C4-2B (cell line): ENCODE results near the gene LNPK.

Source experiments
- CTCF ChIP-seq: fragments of 450-650 bp; conservative IDR thresholded peaks from 2 replicates; pipeline ENCODE4 v1.5.1; 2017; ENCODE audit warnings: mild to moderate bottlenecking
- ZFX ChIP-seq: fragments of 450-650 bp; IDR thresholded peaks from 2 replicates; pipeline ENCODE4 v1.6.1; 2017

- TF ChIP-seq CTCF (no peak), ZFX (no peak)
These were observed 36.6 kb upstream of the LNPK start for GRCh38 chr2:176038694-176039093.
